H1 (cell line): ENCODE measurements around the gene NUP58. TPM values are rescaled to one million over a fixed set of nuclear protein-coding genes. Genes with fewer than 3 reads are reported as not detected.

Experiments used
- ASH2L ChIP-seq: fragments of 200-600, 300-600 bp; sonication (generic); IDR thresholded peaks from one replicate; pipeline ENCODE4 v1.7.1; 2017; ENCODE audit warnings: low read length
- BCL11A ChIP-seq, 2 experiments: IDR thresholded peaks; one replicate each; pipeline ENCODE4 v1.6.1; 2011; ENCODE audit warnings: low read depth in 2 of 2, low read length in 2 of 2, mild to moderate bottlenecking in 2 of 2
- CBX8 ChIP-seq: fragments of 300-800, 300-1000 bp; sonication (generic); IDR thresholded peaks from 2 replicates; pipeline ENCODE4 v1.7.1; 2016; ENCODE audit warnings: low read depth, low read length, borderline replicate concordance
- EGR1 ChIP-seq: IDR thresholded peaks from 2 replicates; pipeline ENCODE4 v1.6.1; 2011; ENCODE audit warnings: low read depth, low read length, borderline replicate concordance
- EZH2 ChIP-seq: fragments of 200-600 bp; sonication (generic); IDR thresholded peaks from 2 replicates; pipeline ENCODE4 v1.7.1; 2012; ENCODE audit warnings: low read depth, mild to moderate bottlenecking, moderate library complexity, low read length, inconsistent platforms; ENCODE audit not compliant: severe bottlenecking
- GABPA ChIP-seq: IDR thresholded peaks from 2 replicates; pipeline ENCODE4 v1.6.1; 2011; ENCODE audit warnings: mild to moderate bottlenecking, low read length, moderate library complexity, borderline replicate concordance; ENCODE audit not compliant: insufficient read depth
- GTF2F1 ChIP-seq: IDR thresholded peaks from 2 replicates; pipeline ENCODE4 v1.6.1; 2012; ENCODE audit warnings: low read depth, low read length, improper control_type of control experiment, borderline replicate concordance
- HDAC2 ChIP-seq, 2 experiments: fragments of 300-600 bp in 1 of 2; sonication (generic) in 1 of 2; IDR thresholded peaks; 2 replicates each; pipeline ENCODE4 v1.6.1; 2011 to 2012; ENCODE audit warnings: low read depth in 2 of 2, low read length in 2 of 2, mild to moderate bottlenecking in 2 of 2, moderate library complexity in 2 of 2, borderline replicate concordance in 1 of 2, inconsistent platforms in 1 of 2
- JUN ChIP-seq: IDR thresholded peaks from 2 replicates; pipeline ENCODE4 v1.6.1; 2011; ENCODE audit warnings: low read depth, mild to moderate bottlenecking, improper control_type of control experiment, low read length
- JUND ChIP-seq: IDR thresholded peaks from 2 replicates; pipeline ENCODE4 v1.6.1; 2011; ENCODE audit warnings: mild to moderate bottlenecking, improper control_type of control experiment, low read length
- KDM1A ChIP-seq: fragments of 200-600, 300-600 bp; sonication (generic); IDR thresholded peaks from 2 replicates; pipeline ENCODE4 v1.7.1; 2016; ENCODE audit warnings: mild to moderate bottlenecking, low read length, borderline replicate concordance
- KDM5A ChIP-seq: fragments of 200-600 bp; IDR thresholded peaks from 2 replicates; pipeline ENCODE4 v1.7.1; 2012; ENCODE audit warnings: mild to moderate bottlenecking, low read length, inconsistent platforms, mixed read lengths
- MAFK ChIP-seq: IDR thresholded peaks from 2 replicates; pipeline ENCODE4 v1.6.1; 2012; ENCODE audit warnings: low read depth, mild to moderate bottlenecking, improper control_type of control experiment, low read length
- RFX5 ChIP-seq: IDR thresholded peaks from 2 replicates; pipeline ENCODE4 v1.6.1; 2011; ENCODE audit warnings: low read depth, low read length, improper control_type of control experiment, borderline replicate concordance
- RNF2 ChIP-seq: fragments of 200-900, 300-1000 bp; sonication (generic); IDR thresholded peaks from 2 replicates; pipeline ENCODE4 v1.7.1; 2016; ENCODE audit warnings: borderline replicate concordance, low read depth, mild to moderate bottlenecking, antibody characterized with exemption, low read length; ENCODE audit not compliant: poor library complexity, severe bottlenecking; ENCODE audit errors: missing control alignments
- SAP30 ChIP-seq: fragments of 300-600 bp; sonication (generic); IDR thresholded peaks from 2 replicates; pipeline ENCODE4 v1.7.1; 2012; ENCODE audit warnings: low read length, moderate library complexity, mild to moderate bottlenecking, inconsistent platforms; ENCODE audit not compliant: insufficient read depth, insufficient replicate concordance
- SIRT6 ChIP-seq: IDR thresholded peaks from one replicate; pipeline ENCODE4 v1.7.1; 2012; ENCODE audit warnings: low read length, inconsistent platforms
- TAF1 ChIP-seq: IDR thresholded peaks from 2 replicates; pipeline ENCODE4 v1.6.1; 2011; ENCODE audit warnings: mild to moderate bottlenecking, low read depth, low read length
- TAF7 ChIP-seq: optimal IDR thresholded peaks from 2 replicates; pipeline ENCODE3; 2011; ENCODE audit warnings: low read depth, mild to moderate bottlenecking, inconsistent platforms, low read length, moderate library complexity, borderline replicate concordance
- TBP ChIP-seq: IDR thresholded peaks from 2 replicates; pipeline ENCODE4 v1.6.1; 2011; ENCODE audit warnings: low read depth, low read length, improper control_type of control experiment
- YY1 ChIP-seq: IDR thresholded peaks from 2 replicates; pipeline ENCODE4 v1.6.1; 2011; ENCODE audit warnings: low read depth, mild to moderate bottlenecking, low read length
- ZNF274 ChIP-seq: IDR thresholded peaks from 2 replicates; pipeline ENCODE4 v1.7.0; 2012; ENCODE audit warnings: low read length, borderline replicate concordance; ENCODE audit errors: extremely low read depth
- polyA plus RNA-seq, 7 experiments: library from polyadenylated mRNA; depleted of rRNA in 3 of 7; stranded (reverse) in 5 of 7; unstranded in 2 of 7; fragments of >200 nt in 5 of 7; fragments of 200-250 nt in 2 of 7; gene quantifications; 1 replicate in 5 of 7; 2 replicates in 1 of 7; 4 replicates in 1 of 7; pipeline versions ENCODE4 v1.2.1 to v1.2.3, GENCODE V29; 2011 to 2013; ENCODE audit warnings: missing spikeins in 2 of 7, mixed read lengths in 2 of 7
- total RNA-seq: library from RNA; stranded (reverse); fragmentation: NEBNext Ultra II Directional; extraction: Animal tissue kit (Norgen Biotek cat#: 25700); gene quantifications from 2 replicates; pipeline ENCODE4 v1.2.1, GENCODE V29; 2021
- TF ChIP-seq, protein P1 (sequence below): IDR thresholded peaks from 2 replicates; pipeline ENCODE4 v1.6.1; 2011; ENCODE audit warnings: low read length, improper control_type of control experiment

Gene NUP58
- total and polyA plus RNA-seq, 2 of the 8 experiments (the other 6 are each of a cell fraction or from before 2014, with no cell fraction given), result 35.0 to 53.8 TPM

DNA sequence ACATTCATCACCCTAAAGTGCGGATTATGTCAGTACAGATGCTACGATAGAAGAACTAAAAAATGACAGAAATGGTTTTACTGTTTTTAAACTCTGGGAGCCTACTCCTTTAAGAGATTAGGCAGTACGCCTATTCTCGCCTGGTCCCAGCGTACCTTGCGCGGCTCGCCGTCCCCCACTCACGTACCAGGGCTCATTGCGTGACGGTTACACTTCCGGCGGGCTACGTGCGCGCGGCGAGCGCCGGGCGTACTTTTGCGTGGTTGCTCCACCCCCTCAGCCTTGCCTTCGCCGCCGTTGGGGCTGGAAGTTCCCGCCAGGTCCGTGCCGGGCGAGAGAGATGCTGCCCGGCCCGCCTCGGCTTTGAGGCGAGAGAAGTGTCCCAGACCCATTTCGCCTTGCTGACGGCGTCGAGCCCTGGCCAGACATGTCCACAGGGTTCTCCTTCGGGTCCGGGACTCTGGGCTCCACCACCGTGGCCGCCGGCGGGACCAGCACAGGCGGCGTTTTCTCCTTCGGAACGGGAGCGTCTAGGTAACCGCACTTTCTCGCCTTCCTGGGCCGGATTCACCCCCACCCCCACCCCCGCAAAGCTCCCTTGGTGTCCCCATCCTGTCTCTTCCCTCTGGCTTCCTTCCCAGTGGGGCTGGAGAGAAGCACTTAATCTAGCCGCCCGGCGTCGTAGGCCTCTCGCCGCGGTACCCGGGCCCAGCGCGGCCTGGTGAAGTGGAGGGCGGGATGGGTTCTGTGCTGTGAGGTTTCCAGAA is at the start of gene NUP58 (continued):
- no peak for TF ChIP-seq SAP30
- no peak for TF ChIP-seq ZNF274
- no peak for TF ChIP-seq JUND
- no peak for TF ChIP-seq GTF2F1
- TF ChIP-seq BCL11A (IDR thresholded peaks at IDR 0.05; ENCODE audit: low read depth in 2 of 2, low read length in 2 of 2), result no peak
- TF ChIP-seq TBP, result peak; percentile 67
- peak; percentile 70 for TF ChIP-seq TAF1
- no peak for TF ChIP-seq SIRT6
- TF ChIP-seq RNF2, result no peak
- TF ChIP-seq KDM1A, result no peak
- TF ChIP-seq, protein P1, sequence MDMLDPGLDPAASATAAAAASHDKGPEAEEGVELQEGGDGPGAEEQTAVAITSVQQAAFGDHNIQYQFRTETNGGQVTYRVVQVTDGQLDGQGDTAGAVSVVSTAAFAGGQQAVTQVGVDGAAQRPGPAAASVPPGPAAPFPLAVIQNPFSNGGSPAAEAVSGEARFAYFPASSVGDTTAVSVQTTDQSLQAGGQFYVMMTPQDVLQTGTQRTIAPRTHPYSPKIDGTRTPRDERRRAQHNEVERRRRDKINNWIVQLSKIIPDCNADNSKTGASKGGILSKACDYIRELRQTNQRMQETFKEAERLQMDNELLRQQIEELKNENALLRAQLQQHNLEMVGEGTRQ, result no peak
- no peak for TF ChIP-seq JUN
- TF ChIP-seq YY1, result no peak
- TF ChIP-seq CBX8, result no peak
- no peak for TF ChIP-seq KDM5A
- no peak for TF ChIP-seq GABPA
- no peak for TF ChIP-seq EZH2
- peak; percentile 96 for TF ChIP-seq ASH2L
- TF ChIP-seq MAFK, result no peak
- TF ChIP-seq HDAC2 (IDR thresholded peaks at IDR 0.05; ENCODE audit: borderline replicate concordance in 1 of 2, low read depth in 2 of 2, low read length in 2 of 2), result peak; percentile 96 to 97; a peak in 3 of 4 replicates
- TF ChIP-seq TAF7, result peak; percentile 61
- TF ChIP-seq EGR1, result peak; percentile 76; the same call in 1 of the 2 replicates
- TF ChIP-seq RFX5, result no peak
